Stimulated activated CD4-positive, alpha-beta T cell treated with anti-CD3 and anti-CD28 coated beads, Interleukin-2, amount 100 ng/mL, for 24 hours (primary cell): Measurements from ENCODE around the gene DCTN4.
"Not testable (repeated sequence)": the region's sequence is repeated elsewhere in the genome, so short reads cannot be mapped to it uniquely, and the experiment has no call there.

Experiments
- DNase-seq, 2 donors: peaks; one replicate each; pipeline ENCODE4 v3.0.0-alpha.2; 2020

Gene DCTN4

DNA sequence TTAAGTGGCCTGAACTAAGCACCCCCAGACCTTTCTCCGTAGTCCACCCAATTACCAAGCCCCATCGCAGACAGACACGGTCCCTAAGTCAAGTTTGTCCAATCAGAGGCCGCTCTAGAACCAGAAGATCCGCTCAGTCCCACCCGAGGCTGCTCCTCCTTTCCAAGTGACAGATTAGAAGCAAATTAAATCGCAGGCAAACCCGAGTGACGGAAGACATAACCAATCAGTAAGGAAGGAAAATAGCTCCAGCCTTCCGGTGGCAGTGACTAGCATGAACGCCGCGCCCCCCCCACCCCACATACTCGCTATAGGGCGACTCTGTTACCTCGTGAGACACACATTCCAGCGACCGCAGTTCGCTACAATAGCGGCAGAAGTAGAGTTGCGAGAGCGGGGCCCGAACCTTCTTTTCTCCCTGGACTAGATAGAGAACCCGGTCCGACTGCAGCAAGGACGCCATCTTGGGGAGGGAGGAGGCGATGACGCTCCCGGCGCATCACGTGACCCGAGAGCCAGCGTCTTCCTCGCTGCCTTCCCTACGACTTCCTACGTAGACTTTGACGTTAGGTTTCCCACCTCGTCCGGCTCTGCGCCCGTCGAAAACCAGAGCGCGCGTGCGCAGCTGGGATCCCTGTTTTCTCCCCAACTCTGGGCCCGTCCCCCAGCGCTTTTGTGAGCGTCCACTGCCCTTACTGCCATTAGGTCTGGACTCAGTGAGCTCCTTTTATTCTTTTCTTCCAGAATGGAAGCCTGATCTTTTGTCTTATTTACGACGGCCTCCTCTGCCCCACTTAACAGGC is at the start of gene DCTN4:
Gene DCTN4, minus strand, starts transcription at position 487 of the 803 bp plus-strand sequence. Its CDS starts 24 bp downstream, at position 463.
- peak; percentile 93 to 94 for DNase-seq

DNA sequence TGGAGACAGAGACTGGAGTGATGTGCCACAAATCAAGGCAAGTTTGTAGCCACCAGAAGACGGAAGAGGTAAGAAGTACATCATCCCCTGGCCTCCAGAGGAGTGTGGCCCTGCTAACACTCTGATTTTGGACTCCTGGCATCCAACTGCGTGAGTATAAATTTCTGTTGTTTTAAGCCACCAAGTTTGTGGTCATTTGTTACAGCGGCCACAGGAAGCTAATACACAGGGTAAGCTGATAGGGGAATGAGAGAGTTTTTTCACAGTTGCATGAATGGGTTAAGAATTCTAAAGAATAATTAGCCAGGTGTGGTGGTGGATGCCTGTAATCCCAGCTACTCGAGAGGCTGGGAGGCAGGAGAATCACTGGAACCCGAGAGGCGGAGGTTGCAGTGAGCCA is 45.6 kb upstream of the DCTN4 start:
- DNase-seq, result no peak

DNA sequence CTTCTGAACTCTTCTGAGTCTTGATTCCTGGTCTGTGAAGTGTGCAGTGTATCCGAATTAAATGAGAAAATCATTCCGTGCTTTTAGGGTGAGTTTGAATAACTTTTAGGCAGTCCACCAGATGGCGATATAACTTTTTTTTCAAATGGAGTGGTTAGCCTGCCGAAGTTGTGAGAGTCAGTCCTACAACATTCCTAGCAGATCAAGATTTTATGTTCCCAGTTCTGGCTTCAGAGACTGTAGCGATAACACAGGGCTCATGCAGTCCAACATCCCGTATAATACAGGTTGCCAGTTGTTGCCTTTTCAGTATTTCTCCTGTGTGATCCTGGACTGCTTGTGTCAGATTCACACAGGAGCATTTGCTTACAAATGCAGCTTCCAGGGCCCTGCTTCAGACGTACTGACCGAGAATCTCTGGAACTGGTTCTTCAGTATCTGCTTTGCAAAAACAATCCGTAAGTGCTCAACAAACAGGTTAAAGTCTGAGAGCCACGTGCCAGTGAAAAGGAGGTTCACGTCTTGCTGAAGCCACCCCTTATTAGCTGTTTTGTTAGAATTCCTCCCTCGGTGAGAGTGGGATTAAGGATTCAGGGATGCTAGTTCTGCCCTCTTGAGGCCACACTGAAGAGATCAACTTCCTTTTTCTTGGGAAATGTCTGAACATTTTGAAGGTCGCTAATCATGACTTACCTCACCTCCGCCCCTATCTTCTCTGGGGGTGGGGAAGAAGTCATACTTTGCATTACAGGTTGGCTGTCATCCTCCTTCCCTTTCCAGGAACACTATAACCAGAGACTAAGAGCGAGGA is 42.5 kb upstream of the DCTN4 start:
- DNase-seq, result no peak

DNA sequence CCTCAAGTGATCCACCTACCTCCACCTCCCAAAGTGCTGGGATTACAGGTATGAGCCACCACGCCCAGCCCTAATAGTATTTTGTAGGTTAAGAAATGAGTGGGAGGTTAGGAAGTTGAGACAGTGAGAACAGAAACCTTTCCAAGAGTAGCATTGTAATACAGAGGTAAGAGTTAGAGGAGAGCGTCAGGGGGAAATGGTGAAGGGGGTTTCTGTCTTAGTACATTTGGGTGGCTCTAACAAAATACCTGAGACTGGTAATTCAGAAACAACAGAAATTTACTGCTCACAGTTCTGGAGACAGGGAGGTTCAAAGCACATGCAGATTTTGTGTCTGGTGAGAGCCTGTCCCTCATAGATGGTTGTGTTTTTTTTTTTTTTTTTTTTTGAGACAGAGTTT is 38.6 kb upstream of the DCTN4 start:
- DNase-seq, result no peak

DNA sequence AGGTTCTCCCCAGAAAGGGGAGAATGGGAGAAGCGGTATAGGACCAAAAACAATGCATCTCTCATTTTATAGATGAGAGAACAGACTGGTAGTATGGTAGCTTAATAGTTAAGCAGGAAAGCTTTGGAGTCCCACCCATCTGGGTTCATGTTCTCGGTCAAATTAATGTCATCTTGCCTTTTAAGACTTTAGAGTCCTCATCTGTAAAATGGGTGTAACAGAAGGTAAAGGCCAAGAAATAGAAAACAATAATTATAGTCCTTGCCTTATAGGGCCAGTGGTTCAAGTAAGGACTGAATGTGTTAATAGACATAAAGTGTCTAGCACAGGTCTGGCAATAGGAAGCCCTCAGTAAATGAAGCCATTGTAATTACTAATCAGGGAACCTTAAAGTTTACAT is 36.1 kb upstream of the DCTN4 start:
- DNase-seq, result no peak

DNA sequence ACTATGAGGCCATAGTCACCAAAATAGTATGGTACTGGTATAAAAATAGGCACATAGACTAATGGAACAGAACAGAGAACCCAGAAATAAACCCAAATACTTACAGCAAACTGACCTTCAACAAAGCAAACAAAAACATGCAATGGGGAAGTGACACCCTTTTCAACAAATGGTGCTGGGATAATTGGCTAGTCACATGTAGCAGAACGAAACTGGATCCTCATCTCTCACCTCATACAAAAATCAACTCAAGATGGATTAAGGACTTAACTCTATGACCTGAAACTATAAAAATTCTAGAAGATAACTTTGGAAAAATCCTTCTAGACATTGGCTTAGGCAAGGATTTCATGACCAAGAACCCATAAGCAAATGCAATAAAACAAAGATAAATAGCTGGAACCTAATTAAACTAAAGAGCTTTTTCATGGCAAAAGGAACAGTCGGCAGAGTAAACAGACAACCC is 34.6 kb upstream of the DCTN4 start:
- DNase-seq, result not testable (repeated sequence)

GRCh38 chr5:150791536-150791935 is 32.7 kb upstream of the DCTN4 start:
- no peak for DNase-seq

- peak; percentile 66 to 78 for DNase-seq
These were observed 31.3 kb upstream of the DCTN4 start for GRCh38 chr5:150789943-150790611.

DNA sequence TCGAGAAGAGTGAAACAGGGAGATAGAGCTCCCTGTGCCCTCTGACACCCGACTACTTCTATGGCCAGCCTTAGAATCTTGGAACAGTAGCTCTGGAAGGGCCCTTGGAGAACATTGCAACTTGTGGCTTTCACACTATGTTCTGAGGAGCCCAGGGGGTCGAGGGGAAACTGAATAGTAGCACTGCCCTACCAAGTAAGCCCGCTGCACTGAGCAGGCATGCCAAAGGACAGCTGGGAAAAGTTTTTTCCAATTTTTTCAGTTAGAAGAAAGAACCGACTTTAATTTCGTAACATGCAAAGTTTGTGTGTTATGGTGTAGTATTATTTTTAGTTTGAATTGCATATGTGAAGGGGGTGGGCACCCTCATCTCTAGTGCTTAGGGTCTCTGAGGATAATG is 30.6 kb upstream of the DCTN4 start:
- DNase-seq, result no peak

DNA sequence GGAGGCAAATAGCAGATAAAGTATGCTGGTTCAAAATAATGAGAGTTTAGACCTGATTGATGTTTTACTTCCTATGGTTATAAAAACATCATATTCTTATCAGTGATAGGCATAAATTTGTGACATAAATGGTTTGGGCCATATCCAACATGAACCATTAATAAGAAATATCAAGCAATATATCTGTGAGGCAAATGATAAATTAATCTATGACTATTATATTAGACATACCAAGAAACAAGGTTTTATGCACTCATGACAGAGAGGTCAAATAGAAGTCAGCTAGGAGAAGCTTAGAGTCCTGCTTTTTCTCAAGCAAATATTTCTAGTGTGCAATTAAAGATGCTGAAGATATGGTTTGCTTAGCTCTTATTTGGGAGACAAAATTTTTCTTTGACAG is 30.2 kb upstream of the DCTN4 start:
- DNase-seq, result no peak

GRCh38 chr5:150787656-150788055 is 28.8 kb upstream of the DCTN4 start:
- DNase-seq, result no peak

GRCh38 chr5:150786876-150787275 is 28.1 kb upstream of the DCTN4 start:
- DNase-seq, result no peak

GRCh38 chr5:150785950-150786349 is 27.1 kb upstream of the DCTN4 start:
- DNase-seq, result no peak

DNA sequence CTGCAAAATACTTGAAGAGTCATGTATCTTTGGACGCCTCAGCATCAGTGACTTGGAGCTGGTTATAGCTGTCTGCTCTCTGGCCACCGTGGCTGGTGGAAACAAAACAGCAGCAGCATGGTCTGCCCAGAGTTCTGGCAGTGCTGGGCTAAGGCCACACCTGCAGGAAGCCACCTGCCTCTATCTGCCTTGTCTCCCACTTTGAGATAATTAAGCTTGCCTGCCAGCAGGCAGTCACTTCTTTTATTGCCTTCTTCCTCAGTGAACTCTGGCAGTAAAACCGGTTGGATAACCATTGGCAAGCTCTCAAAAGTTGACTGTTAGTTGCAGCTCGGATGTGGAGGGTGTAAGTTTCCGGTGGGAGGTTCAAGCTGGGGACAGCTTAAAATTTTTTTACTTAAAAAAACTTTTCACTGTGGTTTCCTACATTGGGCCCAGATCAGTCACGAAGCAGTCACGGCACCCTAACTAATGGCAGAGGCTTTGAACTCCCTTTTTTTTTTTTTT is 24.7 kb upstream of the DCTN4 start:
- peak; percentile 59 to 63 for DNase-seq

- DNase-seq, result no peak
These were observed 24.0 kb upstream of the DCTN4 start for GRCh38 chr5:150782850-150783249.

DNA sequence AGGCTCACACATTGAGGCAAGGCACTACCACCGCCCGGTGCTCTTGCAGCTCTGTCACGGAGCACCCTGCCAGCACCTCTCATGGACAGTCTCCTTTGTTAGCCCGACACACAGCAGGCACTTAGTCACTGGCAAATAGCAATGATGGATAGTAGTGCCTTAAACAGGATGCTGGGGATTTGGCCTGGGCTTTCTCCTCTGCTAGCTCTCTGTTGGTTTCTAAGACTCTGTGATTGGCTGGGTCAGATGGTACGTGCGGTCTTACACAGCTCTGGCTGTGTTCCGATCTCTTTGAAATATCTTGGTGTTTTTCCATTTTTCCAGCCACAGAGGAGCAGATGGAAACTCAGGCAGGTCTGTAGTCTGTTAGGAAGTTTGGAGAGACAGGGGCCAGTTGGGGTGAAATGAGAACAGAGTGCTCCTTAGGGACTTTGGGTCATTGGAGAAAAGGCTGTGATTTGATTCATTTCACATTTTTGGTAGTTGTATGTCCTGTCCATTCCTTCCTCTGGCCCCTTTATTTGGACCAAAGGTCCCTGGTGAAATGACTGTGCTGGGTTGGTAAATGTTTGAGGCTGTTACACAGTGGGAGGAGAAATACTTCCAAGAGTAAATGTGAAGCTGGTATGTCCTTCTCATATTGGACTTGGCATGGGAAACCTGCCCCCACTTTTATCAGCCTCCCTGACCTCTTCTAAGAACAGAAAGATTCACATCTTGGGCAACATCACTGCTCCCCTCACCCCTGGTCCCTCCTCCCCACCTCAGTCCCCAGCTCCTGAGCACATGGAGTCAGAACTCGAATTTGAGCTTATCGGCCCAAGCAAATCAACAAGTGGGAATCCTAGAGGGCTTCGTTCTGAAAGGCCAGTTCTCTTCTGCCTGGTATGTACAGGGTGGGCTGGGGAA is 23.1 kb upstream of the DCTN4 start:
- no peak for DNase-seq

GRCh38 chr5:150780816-150781221 is 22.0 kb upstream of the DCTN4 start:
- DNase-seq, result no peak

- DNase-seq, result peak in 1 of 2 donors; percentile 21
These were observed 21.4 kb upstream of the DCTN4 start for GRCh38 chr5:150780187-150780692.

DNA sequence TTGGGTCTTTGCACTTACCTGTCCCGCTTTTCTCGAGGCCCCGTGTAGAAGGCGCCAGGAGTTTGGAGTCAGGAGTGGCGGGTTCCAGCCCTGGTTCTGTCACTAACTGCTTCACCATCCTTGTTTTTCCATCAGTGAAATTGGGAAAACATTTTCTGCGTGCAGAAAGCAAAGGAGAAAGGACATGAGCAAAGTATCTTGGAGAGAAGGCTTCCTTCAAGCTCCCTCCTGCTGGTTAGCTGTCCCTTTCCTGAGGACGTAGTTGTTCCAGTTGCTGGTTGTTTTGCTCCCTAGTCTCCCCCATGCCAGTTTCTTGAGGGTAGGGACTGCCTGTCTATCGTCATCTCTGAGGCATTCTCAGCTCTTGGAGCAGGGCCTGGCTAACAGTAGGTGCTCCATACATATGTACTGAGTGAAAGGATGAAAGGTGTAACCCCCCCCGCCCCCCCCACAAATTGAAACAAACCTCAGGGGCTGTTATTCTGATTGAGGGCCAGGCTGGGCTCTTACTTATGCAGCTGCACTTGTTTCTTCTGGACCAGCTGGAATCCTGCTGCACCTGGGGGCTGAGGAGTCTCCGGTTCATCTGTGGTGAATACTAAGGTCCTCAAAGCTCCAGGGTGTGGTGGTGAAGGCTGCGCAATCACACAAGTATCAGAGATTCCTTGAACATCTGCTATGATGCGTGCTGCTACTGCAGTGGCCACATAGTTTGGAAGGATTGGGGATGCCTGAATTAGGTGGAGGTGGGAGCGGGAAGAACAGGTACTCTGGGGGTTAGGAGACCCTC is 20.8 kb upstream of the DCTN4 start:
- no peak for DNase-seq

DNA sequence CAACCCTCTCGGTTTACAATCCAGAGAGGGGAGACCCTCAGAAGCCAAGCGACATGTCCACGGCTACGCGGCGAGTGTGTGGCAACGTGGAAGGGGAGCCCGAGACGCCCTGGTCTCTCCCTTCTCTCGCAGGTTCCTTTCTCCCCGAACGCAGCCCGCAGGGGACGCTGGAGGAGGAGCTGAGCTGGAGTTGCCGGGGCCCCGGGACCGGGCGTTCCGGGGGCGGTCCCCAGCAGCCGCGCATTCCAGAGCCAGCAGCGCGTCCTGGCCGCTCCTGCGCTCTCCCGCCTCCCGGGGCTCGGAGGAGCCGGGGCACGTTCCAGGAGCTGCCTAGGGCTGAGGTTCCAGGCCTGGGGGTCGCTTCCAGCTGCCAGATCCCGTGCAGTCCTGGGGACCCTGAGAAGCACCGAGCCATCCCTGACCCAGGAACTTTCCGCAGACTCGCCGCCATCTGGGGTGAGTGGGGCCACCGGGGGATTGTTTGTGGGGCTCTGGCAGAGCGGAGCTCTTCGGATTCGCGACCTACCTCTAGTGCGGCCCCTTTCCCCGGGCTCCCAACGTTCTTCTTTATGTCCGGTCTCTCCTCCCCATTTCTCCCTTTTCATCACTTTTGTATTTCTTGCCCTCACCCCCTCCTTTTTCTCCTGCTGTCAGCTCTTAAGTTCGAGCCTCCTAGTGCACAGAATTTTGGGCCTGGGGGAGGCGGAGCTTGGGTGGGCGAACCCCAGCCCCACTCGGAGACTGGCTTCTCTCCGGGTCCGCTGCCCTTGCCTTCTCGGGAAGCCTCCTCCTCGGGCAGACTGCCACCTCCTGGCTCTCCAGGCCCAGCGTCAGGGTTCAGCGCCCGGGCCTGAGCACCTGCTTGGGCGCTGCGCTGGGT is 19.9 kb upstream of the DCTN4 start, which contains the start of gene SMIM3:
Gene SMIM3, plus strand, starts transcription at position 241 of the 880 bp plus-strand sequence. CDS start 16,684 bp downstream, outside the sequence.
- peak; percentile 70 to 76 for DNase-seq
